Testis (tissue), 3 donors: Measurements from ENCODE around the gene MRPL20. TPM values are rescaled to one million over a fixed set of nuclear protein-coding genes. Genes with fewer than 3 reads are reported as not detected.

ENCODE experiments used
- DNase-seq: peaks from one replicate; pipeline ENCODE4 v3.0.0-alpha.2; 2019
- H3K27ac ChIP-seq, 2 donors: fragments of 200-600 bp; sonication (generic); one replicate each; pipeline ENCODE4 v1.5.1; 2019
- H3K27me3 ChIP-seq: fragments of 200-600 bp; sonication (generic); one replicate; pipeline ENCODE4 v1.5.1; 2019
- H3K36me3 ChIP-seq: fragments of 200-600 bp; sonication (generic); one replicate; pipeline ENCODE4 v1.5.1; 2017; ENCODE audit warnings: low read depth; ENCODE audit errors: missing control alignments
- H3K4me1 ChIP-seq: fragments of 200-600 bp; sonication (generic); one replicate; pipeline ENCODE4 v1.5.1; 2019
- H3K4me3 ChIP-seq, 2 donors: fragments of 200-600 bp; sonication (generic); one replicate each; pipeline ENCODE4 v1.5.1; 2017 to 2019
- H3K9me3 ChIP-seq: fragments of 200-600 bp; sonication (generic); one replicate; pipeline ENCODE4 v1.5.1; 2017
- POLR2A ChIP-seq: fragments of 450-650 bp; IDR thresholded peaks from one replicate; pipeline ENCODE4 v1.6.1; 2017; ENCODE audit warnings: antibody characterized with exemption, mild to moderate bottlenecking, moderate library complexity
- WGBS, 2 donors: methylation state at CpG; one replicate each; pipeline ENCODE4 v1.1.5; 2018; 5-methylcytosine and 5-hydroxymethylcytosine counted together
- intact Hi-C: fragments of 100-400 bp; cut with DNase I; formaldehyde crosslinking; loops from one replicate; pipeline ENCODE4 v1.15.1; 2023; ENCODE audit warnings: low total_unique reads
- polyA plus RNA-seq: library from polyadenylated mRNA; stranded (reverse); fragments of 350-450 nt; fragmentation: Illumina TruSeq; extraction: RNeasy Lipid Tissue Mini Kit (QIAGEN cat#74804); gene quantifications from one replicate; pipeline ENCODE4 v1.2.3, GENCODE V29; 2014; ENCODE audit warnings: low read depth, low replicate concordance; ENCODE audit not compliant: insufficient read depth
- total RNA-seq, 2 donors: library from RNA; depleted of rRNA; stranded (reverse); fragments of >200 nt; gene quantifications; one replicate each; pipeline ENCODE4 v1.2.3, GENCODE V29; 2016
- TF ChIP-seq, protein P1 (sequence below), 3 experiments: fragments of 450-650 bp in 2 of 3; fragments of 200-600 bp in 1 of 3; sonication (generic) in 1 of 3; IDR thresholded peaks; one replicate each; pipeline ENCODE4 v1.5.1; 2016 to 2019; ENCODE audit warnings: antibody characterized with exemption in 3 of 3, mild to moderate bottlenecking in 2 of 3, moderate library complexity in 1 of 3

MRPL20 gene
- total and polyA plus RNA-seq, 3 donors from 2014 or later = 104 to 123 (median 110) TPM

DNA sequence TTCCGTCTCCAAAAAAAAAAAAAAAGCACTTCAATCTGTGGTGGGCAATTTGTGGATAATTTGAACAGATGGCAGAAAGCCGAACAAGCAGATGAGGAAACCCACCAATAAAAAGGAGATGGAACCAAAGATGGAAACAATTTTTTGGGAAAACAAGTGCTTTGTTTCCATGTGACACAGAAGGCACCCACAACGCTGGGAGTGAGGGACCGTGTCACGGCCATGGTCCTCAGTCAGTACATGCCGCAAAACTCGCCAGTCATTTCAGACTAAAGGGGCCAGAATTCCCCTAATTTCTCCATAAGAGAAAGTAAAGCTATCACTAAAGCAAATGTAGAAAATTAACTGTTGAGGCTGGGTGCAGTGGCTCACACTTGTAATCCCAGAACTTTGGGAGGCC is 13.0 kb downstream of the MRPL20 start:
- no peak overlapping the region for H3K4me3 ChIP-seq
- WGBS, 2 donors = 91 to 96% methylated on average over 7 of the region's 7 CpGs
- no peaks in the 10 kb centered on the region for H3K27me3 ChIP-seq
- H3K36me3 ChIP-seq = no peaks in the 10 kb centered on the region
- no peak overlapping the region for H3K27ac ChIP-seq
- no peaks in the 10 kb centered on the region for H3K9me3 ChIP-seq
- DNase-seq = no peak
- intact Hi-C loops = no loop called here
- no peak for TF ChIP-seq POLR2A
- TF ChIP-seq, protein P1, sequence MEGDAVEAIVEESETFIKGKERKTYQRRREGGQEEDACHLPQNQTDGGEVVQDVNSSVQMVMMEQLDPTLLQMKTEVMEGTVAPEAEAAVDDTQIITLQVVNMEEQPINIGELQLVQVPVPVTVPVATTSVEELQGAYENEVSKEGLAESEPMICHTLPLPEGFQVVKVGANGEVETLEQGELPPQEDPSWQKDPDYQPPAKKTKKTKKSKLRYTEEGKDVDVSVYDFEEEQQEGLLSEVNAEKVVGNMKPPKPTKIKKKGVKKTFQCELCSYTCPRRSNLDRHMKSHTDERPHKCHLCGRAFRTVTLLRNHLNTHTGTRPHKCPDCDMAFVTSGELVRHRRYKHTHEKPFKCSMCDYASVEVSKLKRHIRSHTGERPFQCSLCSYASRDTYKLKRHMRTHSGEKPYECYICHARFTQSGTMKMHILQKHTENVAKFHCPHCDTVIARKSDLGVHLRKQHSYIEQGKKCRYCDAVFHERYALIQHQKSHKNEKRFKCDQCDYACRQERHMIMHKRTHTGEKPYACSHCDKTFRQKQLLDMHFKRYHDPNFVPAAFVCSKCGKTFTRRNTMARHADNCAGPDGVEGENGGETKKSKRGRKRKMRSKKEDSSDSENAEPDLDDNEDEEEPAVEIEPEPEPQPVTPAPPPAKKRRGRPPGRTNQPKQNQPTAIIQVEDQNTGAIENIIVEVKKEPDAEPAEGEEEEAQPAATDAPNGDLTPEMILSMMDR (IDR thresholded peaks at IDR 0.05) = no peak
- peaks cover 11% of the 10 kb centered on the region for H3K4me1 ChIP-seq

DNA sequence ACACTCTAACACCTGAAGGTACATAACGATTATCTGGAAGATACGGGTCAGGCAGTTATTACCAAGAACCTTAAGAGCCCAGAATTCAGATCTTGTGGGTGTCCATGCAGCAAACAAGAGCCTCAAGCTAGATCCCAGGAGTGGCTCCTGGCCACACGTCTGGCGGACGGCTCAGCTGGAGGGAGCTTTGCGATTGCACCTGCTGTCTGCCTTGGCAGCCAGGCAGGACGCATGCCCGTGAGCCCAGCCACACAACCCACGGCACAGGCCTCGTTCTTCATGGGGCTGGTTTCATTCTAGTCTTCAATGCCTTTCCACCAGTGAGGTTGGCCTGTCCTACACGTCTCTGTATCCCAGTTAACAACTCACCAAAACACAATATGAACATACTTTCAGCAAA is 13.7 kb downstream of the MRPL20 start:
- no peak for TF ChIP-seq POLR2A
- TF ChIP-seq, protein P1 (IDR thresholded peaks at IDR 0.05) = no peak
- Histone ChIP-seq H3K4me3 (no peak overlapping the region), H3K9me3 (no peaks in the 10 kb centered on the region), H3K27ac (no peak overlapping the region), H3K27me3 (no peaks in the 10 kb centered on the region), H3K36me3 (no peaks in the 10 kb centered on the region), H3K4me1 (peaks cover 11% of the 10 kb centered on the region)
- no peak for DNase-seq
- 89 to 93% methylated on average over 11 of the region's 11 CpGs for WGBS, 2 donors
- intact Hi-C loops = no loop called here

DNA sequence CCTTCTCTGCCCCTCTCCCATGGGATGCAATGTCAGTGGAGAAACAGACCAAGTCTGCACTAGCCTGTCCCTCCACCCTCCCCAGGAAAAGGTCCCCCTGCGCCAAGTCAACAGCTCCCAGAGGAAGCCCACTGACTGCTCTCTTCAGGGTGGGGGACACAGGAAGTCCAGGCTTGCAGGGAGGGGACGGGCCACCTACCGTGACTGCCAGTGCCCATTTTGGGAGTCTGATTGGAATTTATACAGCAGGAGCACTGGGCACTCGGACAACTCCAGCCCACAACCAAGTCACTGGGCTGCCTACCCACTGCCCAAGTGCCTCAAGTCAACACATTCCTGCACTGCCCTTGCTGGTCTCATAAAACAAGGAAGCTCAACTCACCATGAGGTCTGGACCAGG is 14.1 kb downstream of the MRPL20 start:
- Histone ChIP-seq H3K4me1 (peaks cover 7% of the 10 kb centered on the region), H3K27ac (no peak overlapping the region), H3K36me3 (no peaks in the 10 kb centered on the region), H3K4me3 (no peak overlapping the region), H3K9me3 (no peaks in the 10 kb centered on the region), H3K27me3 (no peaks in the 10 kb centered on the region)
- no peak for DNase-seq
- intact Hi-C loops = no loop called here
- WGBS, 2 donors = 79 to 93% methylated on average over 4 of the region's 4 CpGs
- no peak for TF ChIP-seq POLR2A
- TF ChIP-seq, protein P1 (IDR thresholded peaks at IDR 0.05) = no peak

DNA sequence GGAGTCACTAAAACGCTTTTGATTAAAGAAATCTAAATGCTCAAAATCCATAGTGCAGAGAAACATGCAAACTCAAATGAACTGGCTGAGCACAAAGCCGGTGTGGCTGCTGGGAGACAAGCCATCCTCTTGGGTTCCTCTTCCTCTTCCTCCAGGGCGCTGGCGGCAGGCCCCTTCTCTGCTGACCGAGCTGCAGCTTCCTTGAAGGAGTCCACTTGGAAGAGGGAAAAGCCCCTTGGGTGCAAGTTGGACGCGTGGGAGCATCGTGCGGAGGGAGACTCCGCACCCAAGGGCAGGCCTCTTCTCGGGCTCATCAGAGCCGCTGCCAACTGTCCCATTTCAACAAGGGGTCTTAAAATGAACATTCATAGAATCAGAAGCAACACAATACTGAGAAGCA is 15.9 kb downstream of the MRPL20 start:
- intact Hi-C loops = no loop called here
- H3K36me3 ChIP-seq = no peaks in the 10 kb centered on the region
- TF ChIP-seq, protein P1 (IDR thresholded peaks at IDR 0.05) = no peak
- TF ChIP-seq POLR2A = no peak
- no peak overlapping the region for H3K4me3 ChIP-seq
- H3K9me3 ChIP-seq = no peaks in the 10 kb centered on the region
- 81 to 88% methylated on average over 12 of the region's 12 CpGs for WGBS, 2 donors
- no peaks in the 10 kb centered on the region for H3K4me1 ChIP-seq
- H3K27me3 ChIP-seq = no peaks in the 10 kb centered on the region
- DNase-seq = no peak
- H3K27ac ChIP-seq = no peak overlapping the region

DNA sequence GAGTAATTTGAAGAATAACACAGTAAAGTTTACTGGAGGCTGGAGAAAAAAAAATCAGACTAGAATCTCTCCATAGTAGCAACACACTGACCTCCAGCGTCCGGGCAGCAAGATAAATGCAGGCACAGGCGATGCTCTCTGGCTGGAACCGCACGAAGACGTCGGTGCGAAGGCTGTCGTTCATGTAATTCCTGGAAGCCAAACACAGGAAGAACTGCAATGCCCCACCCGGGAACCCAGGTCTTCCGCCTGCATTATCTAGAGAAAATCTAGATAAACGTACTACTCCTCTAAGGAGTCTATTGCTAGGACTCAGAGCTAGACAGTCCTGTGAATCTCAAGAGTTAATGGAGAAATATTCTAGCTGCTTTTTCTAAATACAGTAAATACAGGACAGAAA is 16.4 kb downstream of the MRPL20 start:
- Histone ChIP-seq H3K27ac (no peak overlapping the region), H3K4me1 (no peaks in the 10 kb centered on the region), H3K27me3 (no peaks in the 10 kb centered on the region), H3K4me3 (no peak overlapping the region), H3K9me3 (no peaks in the 10 kb centered on the region), H3K36me3 (no peaks in the 10 kb centered on the region)
- intact Hi-C loops = no loop called here
- TF ChIP-seq POLR2A = no peak
- TF ChIP-seq, protein P1 (IDR thresholded peaks at IDR 0.05) = no peak
- DNase-seq = no peak
- 85 to 94% methylated on average over 12 of the region's 12 CpGs for WGBS, 2 donors
